ENCODE results near the gene TTLL8. TPM values are rescaled to one million over a fixed set of nuclear protein-coding genes. Genes with fewer than 3 reads are reported as not detected.

Gene TTLL8
- not detected in 2 replicates for total RNA-seq

DNA sequence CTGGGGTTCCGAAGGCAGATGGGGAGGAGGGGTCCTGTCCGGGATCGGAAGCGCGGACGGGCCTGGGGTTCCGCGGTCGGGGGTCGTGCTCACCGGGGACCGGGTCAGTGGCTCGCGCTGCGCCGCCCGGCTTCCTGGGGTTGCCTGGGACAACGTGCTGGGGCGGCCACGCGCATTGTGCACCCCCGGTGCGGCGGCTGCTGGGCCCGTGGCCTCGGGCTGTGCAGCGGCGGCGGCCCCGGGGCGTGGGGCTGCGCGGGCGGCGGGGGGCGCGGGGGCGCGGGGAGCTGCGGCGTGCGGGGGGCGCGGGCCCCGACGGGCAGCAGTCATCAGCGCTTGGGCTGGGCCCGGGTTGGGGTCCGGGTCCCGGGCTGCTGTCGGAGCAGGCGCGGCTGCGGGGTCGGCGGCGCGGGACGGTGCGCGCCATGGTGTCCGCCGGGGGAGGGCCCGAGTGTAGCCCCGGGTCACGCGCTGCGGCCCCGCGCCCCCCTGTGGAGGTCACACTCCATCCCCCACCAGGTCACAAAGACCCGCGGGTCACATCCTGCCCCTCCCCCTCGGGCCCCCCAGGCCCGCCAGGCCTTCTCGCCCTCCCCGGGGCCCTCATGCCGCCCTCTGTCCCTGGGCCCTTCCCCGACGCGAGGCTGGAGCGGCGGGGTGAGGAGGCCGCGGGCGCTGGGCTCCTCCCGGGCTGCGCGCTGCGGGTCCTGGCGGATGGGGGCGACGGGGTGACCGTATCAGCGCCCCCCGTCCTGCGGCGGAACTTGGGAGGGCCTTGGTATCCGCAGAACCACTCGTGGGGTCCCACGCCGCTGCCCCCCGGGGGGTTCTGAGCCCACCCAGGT, at the start of gene TTLL8:
Gene TTLL8, minus strand, starts transcription at position 238 of the 845 bp plus-strand sequence.

DNA sequence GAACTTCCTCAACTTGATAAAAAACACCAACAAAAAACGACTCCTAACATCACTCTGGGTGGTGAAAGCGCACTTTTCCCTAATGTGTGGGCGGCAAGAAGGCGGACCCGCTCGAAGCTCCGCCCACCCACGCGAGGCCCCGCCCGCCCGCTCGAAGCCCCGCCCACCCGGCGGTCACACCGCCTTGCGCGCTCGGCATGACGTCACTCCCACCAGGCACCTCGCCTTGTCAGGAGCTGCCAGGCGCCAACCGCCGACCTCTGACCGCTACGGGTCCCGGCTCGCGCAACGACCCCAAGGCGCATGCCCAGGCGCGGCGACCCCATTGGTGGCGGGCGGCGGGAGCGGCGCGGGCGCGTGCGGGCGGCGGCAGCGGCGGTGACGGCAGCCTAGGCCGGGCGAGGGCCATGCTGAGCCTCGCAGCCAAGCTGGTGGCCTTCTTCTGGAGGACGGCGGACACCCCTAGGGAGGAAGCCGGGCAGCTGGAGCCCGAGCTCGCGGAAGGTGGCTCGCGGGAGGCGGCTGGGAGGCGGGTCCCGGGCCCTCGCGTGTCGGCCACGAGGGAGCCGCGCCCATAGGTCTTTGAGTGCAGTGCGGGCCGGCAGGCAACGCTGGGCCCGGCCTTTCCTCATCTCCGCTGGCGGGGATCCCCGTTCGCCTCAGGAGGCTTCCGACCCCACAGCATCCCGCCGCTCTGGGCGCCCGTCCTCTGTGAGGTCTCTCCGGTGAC, 31.7 kb upstream of the TTLL8 start, which contains the start of gene MOV10L1:
Gene MOV10L1, plus strand, starts transcription at position 325 of the 730 bp plus-strand sequence. Its CDS starts 83 bp downstream, at position 408.

DNA sequence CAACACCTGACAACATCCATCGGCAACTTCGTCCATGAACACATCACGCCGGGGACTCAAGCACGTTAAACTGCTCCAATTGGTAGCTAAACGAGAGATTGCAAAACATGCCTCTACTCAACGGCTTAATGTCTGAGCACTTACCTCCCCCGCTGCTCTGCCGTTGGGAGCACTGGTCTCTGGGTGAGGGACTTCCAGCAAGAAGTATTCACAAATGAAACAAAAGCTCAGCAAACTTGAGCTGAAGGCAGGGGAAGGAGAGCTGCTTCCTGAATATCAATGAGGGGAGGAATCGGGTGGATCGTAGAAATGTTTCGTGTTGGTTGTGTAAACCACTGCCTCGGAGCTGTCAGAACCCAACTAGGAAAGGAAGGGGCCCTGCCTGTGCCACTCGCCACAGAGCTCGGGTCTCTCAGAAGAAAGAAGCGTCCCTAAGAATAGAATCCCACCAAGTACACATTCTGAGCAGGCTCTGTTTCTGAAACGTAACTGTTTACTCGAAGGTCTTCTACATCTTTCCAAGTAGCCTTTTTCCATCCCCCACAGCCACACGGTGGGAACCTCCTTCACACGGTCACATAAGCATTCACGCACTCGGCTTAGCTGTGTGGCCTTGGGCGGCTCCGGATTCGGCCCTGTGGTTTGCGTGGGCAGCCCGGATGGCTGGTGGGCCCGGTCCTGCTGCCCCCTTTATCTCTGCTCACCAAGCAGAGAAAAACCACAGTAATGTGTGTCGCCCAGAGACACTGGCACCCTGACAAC, 27.3 kb upstream of the TTLL8 start, which contains the start of gene MLC1:
Gene MLC1, minus strand, starts transcription at position 216 of the 762 bp plus-strand sequence. CDS start 524 bp downstream, outside the sequence.

DNA sequence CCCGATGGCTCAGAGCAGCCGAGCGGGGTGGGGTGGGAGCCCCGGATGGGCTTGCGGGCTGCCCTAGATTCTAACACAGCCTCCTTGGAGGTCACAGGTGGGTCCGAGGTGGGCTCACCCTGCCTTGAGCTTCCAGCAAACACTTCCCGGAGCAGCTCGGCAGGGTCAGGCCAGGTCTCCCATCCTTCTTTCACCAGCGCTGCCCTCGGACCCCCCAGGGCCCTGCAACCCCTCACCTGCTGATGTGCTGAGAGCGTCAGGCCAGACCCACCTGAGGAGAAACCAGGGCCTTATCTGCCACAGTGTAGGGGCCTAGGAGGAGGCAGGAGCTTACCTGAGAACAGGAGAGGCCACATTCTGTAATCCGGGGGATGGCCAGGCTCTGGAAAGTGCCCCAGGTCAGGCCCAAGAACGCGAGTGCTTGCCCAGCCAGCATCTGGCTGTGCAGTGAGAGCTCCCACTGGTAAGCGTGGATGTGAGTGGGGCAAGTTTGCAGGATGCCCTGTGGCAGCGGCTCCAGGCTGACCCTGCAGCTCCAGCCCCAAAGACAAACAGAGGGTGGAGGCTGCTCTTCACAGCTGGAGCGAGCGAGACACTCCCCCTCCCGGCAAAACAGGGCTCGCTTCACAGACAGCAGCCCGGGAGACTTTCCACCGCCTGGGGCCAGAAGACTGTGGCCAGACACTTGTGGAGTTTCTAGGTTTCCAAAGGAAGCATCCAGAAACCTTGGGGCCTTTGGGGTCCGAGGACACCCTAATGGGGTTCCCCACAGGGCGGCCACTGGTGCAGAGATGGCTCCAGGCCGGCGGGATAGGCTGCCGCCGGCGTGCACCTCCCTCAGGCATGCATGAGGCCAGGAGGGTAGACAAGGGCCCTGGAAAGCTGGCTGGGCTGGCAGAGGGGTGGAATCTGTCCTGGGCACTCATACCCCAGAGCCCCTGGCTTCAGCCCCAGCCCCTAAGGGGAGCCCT, 45.6 kb downstream of the TTLL8 start, which contains the start of gene IL17REL:
Gene IL17REL, minus strand, starts transcription at position 555 of the 971 bp plus-strand sequence. Its CDS starts 119 bp downstream, at position 436.

Other genes with a start within 250 kb of the TTLL8 start
- gene BRD1, start 230.4 kb downstream of the TTLL8 start, total RNA-seq: 27.1 and 34.6 TPM in 2 replicates
- gene ZBED4, start 204.5 kb downstream of the TTLL8 start, total RNA-seq: 21.5 and 25.2 TPM in 2 replicates
- 9.3 and 14.1 TPM in 2 replicates for gene ALG12, start 139.9 kb downstream of the TTLL8 start, total RNA-seq
- 29.4 and 42.7 TPM in 2 replicates for gene CRELD2, start 139.7 kb downstream of the TTLL8 start, total RNA-seq
- 104 and 136 TPM in 2 replicates for gene PIM3, start 97.5 kb downstream of the TTLL8 start, total RNA-seq
- 0.13 and 0.22 TPM in 2 replicates for gene IL17REL, start 45.5 kb downstream of the TTLL8 start, total RNA-seq
- not detected in 2 replicates for gene MLC1, start 27.1 kb upstream of the TTLL8 start, total RNA-seq
- 20.2 and 44.9 TPM in 2 replicates for gene MOV10L1, start 31.7 kb upstream of the TTLL8 start, total RNA-seq
- 1.7 TPM in 2 replicates for gene PANX2, start 112.4 kb upstream of the TTLL8 start, total RNA-seq
- gene TRABD, start 127.6 kb upstream of the TTLL8 start, total RNA-seq: 30.6 and 36.8 TPM in 2 replicates
- gene SELENOO, start 142.7 kb upstream of the TTLL8 start, total RNA-seq: 18.5 and 21.0 TPM in 2 replicates
- 28.3 and 28.7 TPM in 2 replicates for gene TUBGCP6, start 186.7 kb upstream of the TTLL8 start, total RNA-seq
- 17.0 and 17.4 TPM in 2 replicates for gene HDAC10, start 193.0 kb upstream of the TTLL8 start, total RNA-seq
- gene MAPK12, start 203.4 kb upstream of the TTLL8 start, total RNA-seq: 40.8 and 49.9 TPM in 2 replicates
- gene MAPK11, start 212.1 kb upstream of the TTLL8 start, total RNA-seq: 10.1 and 10.8 TPM in 2 replicates
- gene PLXNB2, start 249.3 kb upstream of the TTLL8 start, total RNA-seq: 64.2 and 73.9 TPM in 2 replicates